Measurements from ENCODE around the gene DYDC2.

DNA sequence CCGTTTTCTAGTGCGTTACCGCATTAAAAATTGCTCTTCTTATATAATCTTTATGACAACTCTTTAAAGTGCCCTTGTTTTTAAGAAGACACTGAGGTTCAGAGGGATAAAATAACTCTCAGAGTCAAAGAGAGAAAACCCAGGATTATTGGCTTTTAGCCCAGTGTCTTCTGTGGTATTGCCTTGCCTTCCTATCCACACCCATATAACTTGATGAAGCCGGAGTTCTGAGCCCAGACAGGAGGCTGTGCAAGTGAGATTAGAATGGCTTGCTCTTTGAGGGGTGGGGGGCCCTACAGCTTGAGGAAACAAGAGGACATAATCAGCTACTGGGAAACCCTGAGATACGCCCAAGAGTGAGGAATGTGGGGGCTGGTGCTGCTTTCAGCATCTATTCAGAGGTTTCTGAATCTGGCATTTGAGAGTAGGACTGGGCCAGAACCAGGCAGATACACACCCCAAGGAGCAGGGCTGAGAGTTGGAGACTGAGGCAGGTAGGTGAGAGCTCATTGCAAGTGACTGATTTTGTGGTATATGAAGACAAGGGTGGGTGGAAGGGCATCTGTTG lies 54.1 kb downstream of the DYDC2 start:
- no peak for TF ChIP-seq POLR2A (IDR thresholded peaks at IDR 0.05; ENCODE audit: low read depth, low read length)
- TF ChIP-seq SPI1 (IDR thresholded peaks at IDR 0.05; ENCODE audit: low read depth, low read length): no peak
- TF ChIP-seq POLR2AphosphoS5 (IDR thresholded peaks at IDR 0.05; ENCODE audit: low read depth, low read length): no peak
- no peak for TF ChIP-seq TAF1 (IDR thresholded peaks at IDR 0.05; ENCODE audit: low read depth, low read length)
- TF ChIP-seq POU2F2 (IDR thresholded peaks at IDR 0.05; ENCODE audit: low read depth, low read length): no peak
